HG03565 (cell line): ENCODE data around the gene RNF39.
A peak's percentile ranks its signal among the peaks of the same experiment; 100 is the strongest.
"Not testable (repeated sequence)": the region's sequence is repeated elsewhere in the genome, so short reads cannot be mapped to it uniquely, and the experiment has no call there.

ENCODE experiments used
- ATAC-seq: cut with Tn5 transposase; IDR thresholded peaks from one replicate; pipeline ENCODE4 v1.9.1; 2021; ENCODE audit warnings: mild to moderate bottlenecking, moderate library complexity; ENCODE audit not compliant: unreplicated experiment

The RNF39 gene

GRCh38 chr6:30062471-30063178 lies 12.9 kb downstream of the RNF39 start:
- no peak for ATAC-seq

GRCh38 chr6:30061858-30062458 lies 13.6 kb downstream of the RNF39 start:
- ATAC-seq, result peak; percentile 11

- ATAC-seq, result peak; percentile 81
Observed at GRCh38 chr6:30061092-30061857, 14.3 kb downstream of the RNF39 start, which contains the start of gene POLR1H. TSS of gene POLR1H (plus strand) at chr6:30061265. CDS start at chr6:30061525, 260 bp downstream.

- ATAC-seq, result no peak
Observed at GRCh38 chr6:30060606-30061091, 14.9 kb downstream of the RNF39 start.

- no peak for ATAC-seq
Observed at GRCh38 chr6:30055513-30055912, 20.1 kb downstream of the RNF39 start.

- no peak for ATAC-seq
Observed at GRCh38 chr6:30053682-30054081, 21.9 kb downstream of the RNF39 start.

- ATAC-seq, result no peak
Observed at GRCh38 chr6:30047220-30047619, 28.3 kb downstream of the RNF39 start.

GRCh38 chr6:30044630-30045029 lies 30.9 kb downstream of the RNF39 start:
- ATAC-seq, result no peak

GRCh38 chr6:30043744-30044143 lies 31.8 kb downstream of the RNF39 start:
- ATAC-seq, result no peak

- no peak for ATAC-seq
Observed at GRCh38 chr6:30042914-30043313, 32.7 kb downstream of the RNF39 start.

GRCh38 chr6:30042476-30042875 lies 33.1 kb downstream of the RNF39 start:
- ATAC-seq, result no peak

GRCh38 chr6:30041821-30042220 lies 33.7 kb downstream of the RNF39 start:
- no peak for ATAC-seq

- no peak for ATAC-seq
Observed at GRCh38 chr6:30041221-30041620, 34.3 kb downstream of the RNF39 start.

GRCh38 chr6:30037182-30037788 lies 38.3 kb downstream of the RNF39 start:
- ATAC-seq, result no peak

GRCh38 chr6:30035784-30036183 lies 39.8 kb downstream of the RNF39 start:
- no peak for ATAC-seq

- not testable (repeated sequence) for ATAC-seq
Observed at GRCh38 chr6:30033440-30033839, 42.1 kb downstream of the RNF39 start.

GRCh38 chr6:30031381-30031780 lies 44.2 kb downstream of the RNF39 start:
- no peak for ATAC-seq

GRCh38 chr6:30029588-30029987 lies 46.0 kb downstream of the RNF39 start:
- no peak for ATAC-seq

GRCh38 chr6:30025186-30025585 lies 50.4 kb downstream of the RNF39 start:
- no peak for ATAC-seq

- not testable (repeated sequence) for ATAC-seq
Observed at GRCh38 chr6:30022712-30023111, 52.9 kb downstream of the RNF39 start.

- ATAC-seq, result no peak
Observed at GRCh38 chr6:30022189-30022588, 53.4 kb downstream of the RNF39 start.
